ENCODE data around the gene ITGA1.

Gene ITGA1

DNA sequence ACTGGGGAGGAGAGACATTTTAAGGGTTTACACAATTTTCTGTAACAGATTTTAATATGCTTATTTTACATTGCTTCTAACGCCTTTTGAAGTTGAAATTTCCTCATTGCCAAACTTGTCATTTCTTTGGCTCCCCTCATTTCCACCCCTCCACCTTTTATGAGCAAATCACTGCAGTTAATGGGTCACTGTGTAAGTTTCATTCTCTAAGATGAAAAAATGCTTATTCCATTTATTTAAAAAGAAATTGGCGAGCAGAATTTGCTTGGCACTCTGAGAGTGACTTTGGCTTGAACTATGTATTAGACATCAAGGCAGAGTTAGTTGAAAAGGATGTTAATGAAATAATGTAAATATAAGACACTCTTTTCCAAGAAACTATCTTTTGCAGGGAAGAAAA, 66.6 kb downstream of the ITGA1 start:
- H3K27ac ChIP-seq: no peak overlapping the region
- TF ChIP-seq, protein P1, sequence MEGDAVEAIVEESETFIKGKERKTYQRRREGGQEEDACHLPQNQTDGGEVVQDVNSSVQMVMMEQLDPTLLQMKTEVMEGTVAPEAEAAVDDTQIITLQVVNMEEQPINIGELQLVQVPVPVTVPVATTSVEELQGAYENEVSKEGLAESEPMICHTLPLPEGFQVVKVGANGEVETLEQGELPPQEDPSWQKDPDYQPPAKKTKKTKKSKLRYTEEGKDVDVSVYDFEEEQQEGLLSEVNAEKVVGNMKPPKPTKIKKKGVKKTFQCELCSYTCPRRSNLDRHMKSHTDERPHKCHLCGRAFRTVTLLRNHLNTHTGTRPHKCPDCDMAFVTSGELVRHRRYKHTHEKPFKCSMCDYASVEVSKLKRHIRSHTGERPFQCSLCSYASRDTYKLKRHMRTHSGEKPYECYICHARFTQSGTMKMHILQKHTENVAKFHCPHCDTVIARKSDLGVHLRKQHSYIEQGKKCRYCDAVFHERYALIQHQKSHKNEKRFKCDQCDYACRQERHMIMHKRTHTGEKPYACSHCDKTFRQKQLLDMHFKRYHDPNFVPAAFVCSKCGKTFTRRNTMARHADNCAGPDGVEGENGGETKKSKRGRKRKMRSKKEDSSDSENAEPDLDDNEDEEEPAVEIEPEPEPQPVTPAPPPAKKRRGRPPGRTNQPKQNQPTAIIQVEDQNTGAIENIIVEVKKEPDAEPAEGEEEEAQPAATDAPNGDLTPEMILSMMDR (conservative IDR thresholded peaks at IDR 0.05): no peak

DNA sequence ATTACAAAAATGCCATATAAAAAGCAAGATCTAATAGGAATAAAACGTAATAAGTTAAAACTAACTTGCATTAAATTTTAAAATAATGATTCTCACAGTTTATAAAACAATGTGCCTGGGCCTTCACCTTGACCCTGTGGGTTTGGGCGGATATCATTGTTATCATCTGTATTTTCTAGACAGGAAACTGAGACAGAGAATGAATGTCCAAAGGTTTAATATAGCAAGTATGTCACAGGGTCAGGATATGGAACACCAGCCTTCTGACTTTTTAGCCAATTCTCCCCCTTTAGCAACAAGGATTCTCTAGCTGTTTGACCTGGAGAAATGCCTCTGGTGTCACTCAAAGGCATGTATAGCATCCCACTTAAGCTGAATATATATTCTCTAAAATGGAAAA, 67.2 kb downstream of the ITGA1 start:
- TF ChIP-seq, protein P1 (conservative IDR thresholded peaks at IDR 0.05): no peak
- no peak overlapping the region for H3K27ac ChIP-seq

DNA sequence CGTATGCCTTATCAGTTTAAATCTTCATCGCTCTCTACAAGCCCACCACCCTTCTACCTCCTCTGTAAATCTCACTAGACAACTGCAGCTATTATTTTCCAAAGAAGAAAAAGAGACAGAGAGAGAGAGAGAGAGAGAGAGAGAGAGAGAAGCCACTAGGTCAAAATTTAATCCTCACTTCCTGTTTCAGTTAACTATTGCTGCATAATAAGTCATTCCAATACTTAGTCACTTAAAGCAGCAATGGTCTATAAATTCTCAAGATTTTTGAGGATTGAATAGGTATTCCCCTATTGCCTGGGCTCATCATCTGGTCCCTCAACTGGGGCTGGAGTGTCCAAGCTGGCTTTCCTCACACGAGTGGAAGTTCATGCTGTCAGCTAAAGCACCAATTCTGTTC, 68.8 kb downstream of the ITGA1 start:
- TF ChIP-seq, protein P1 (conservative IDR thresholded peaks at IDR 0.05): no peak
- H3K27ac ChIP-seq: no peak overlapping the region

DNA sequence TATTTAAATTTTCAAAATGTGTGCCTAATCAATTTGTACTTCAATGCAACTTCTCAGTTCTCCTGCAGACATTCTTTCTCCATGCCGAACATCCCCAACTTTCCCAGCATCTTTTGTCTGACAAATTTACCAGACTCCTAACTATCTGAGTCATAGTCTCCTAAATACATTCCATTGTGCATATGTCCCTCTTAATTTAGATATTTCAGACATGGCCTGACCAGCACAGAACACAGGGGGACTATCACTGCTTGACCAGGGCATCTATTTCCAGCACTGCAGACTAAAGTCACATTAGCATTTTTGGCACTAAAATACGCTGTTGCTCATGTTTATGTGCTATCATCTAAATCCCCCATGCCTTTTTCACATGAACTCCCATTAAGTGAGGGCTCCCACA, 71.9 kb downstream of the ITGA1 start:
- TF ChIP-seq, protein P1 (conservative IDR thresholded peaks at IDR 0.05): no peak
- no peak overlapping the region for H3K27ac ChIP-seq

DNA sequence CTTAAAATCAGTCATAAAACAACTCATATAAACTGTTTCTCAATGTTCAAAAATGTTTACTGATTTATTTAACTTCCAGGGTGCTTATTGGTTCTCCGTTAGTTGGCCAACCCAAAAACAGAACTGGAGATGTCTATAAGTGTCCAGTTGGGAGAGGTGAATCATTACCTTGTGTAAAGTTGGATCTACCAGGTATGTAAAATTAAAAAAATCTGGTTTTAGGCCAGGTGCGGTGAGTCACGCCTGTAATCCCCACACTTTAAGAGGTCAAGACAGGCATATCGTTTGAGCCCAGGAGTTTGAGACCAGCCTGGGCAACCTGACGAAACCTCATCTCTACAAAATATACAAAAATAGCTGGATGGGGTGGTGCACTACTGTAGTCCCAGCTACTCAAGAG, 73.7 kb downstream of the ITGA1 start:
- TF ChIP-seq, protein P1 (conservative IDR thresholded peaks at IDR 0.05): no peak
- H3K27ac ChIP-seq: no peak overlapping the region

DNA sequence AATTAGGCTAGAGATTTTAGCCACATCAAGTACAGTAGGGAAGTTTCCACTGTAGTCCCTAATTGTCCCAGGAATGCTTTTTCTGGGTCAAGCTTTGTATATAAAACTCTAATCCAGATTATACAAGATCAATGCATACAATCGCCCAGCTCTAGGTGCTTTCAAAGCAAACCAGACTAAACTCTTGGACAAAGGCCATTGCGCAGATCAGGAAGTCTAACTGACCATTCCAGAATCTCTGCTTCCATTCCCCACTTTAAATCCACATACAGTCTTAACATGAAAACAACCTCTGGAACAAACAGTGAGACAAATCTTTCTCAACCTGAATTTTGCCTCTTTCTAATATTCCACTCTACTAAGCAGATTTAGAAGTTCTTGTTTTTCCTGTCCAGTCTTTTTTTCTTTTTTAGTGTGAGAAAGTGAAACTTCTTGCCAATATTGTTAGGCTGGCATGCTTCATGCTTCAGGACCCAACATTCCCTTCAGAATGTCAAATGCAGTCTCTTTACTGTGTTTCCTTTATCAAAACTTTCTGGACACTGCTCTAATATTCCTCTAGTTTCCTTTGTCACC, 76.1 kb downstream of the ITGA1 start:
- H3K27ac ChIP-seq: peak overlapping the region; percentile 54
- TF ChIP-seq, protein P1 (conservative IDR thresholded peaks at IDR 0.05): no peak

DNA sequence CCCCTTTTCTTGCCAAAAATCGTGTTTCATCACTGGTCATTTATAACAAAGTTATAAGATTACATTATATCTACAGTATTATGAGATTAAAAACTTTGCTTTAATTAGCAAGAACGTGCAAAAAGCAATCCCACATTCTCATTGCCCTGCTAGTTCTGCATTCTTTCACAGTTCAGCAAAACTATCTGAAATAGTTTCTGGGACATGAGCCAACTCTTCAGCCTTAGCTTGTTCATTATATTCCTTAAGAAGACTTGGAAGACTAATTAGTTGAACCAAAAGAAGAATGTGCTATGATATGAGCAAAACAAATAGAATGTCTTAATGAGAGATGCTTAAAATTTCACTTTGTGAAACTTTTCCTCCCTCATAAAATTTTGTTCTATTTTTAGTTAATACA, 76.7 kb downstream of the ITGA1 start:
- peak overlapping the region; percentile 54 for H3K27ac ChIP-seq
- TF ChIP-seq, protein P1 (conservative IDR thresholded peaks at IDR 0.05): no peak
